GM23338 (cell line): ENCODE data around the gene THAP8. TPM values are rescaled to one million over a fixed set of nuclear protein-coding genes. Genes with fewer than 3 reads are reported as not detected.

Experiments used
- ATAC-seq: fragments of 200-7000 bp; cut with Tn5 transposase; 3 replicates; pipeline ENCODE4 v1.9.1; 2020
- DNase-seq: peaks from one replicate; pipeline ENCODE4 v3.0.0-alpha.2; 2015; ENCODE audit warnings: low spot score
- H2AFZ ChIP-seq: fragments of 200-600 bp; sonication (generic); 2 replicates; pipeline ENCODE4 v1.8.0; 2016; ENCODE audit warnings: antibody characterized with exemption, mild to moderate bottlenecking, moderate library complexity
- H3F3A ChIP-seq: fragments of 200-600 bp; sonication (generic); replicated peaks from 2 replicates; pipeline ENCODE4 v1.8.0; 2017; ENCODE audit warnings: antibody characterized with exemption, mixed run types, low read depth
- H3K27ac ChIP-seq: fragments of 200-600 bp; sonication (generic); 2 replicates; pipeline ENCODE4 v1.6.1; 2016; ENCODE audit warnings: low read depth
- H3K27me3 ChIP-seq: fragments of 200-600 bp; sonication (generic); 2 replicates; pipeline ENCODE4 v1.8.0; 2016; ENCODE audit warnings: mild to moderate bottlenecking, mixed run types, moderate library complexity; ENCODE audit not compliant: insufficient read depth
- H3K36me3 ChIP-seq: fragments of 200-600 bp; sonication (generic); 2 replicates; pipeline ENCODE4 v1.8.0; 2016; ENCODE audit warnings: mild to moderate bottlenecking; ENCODE audit not compliant: insufficient read depth
- H3K4me1 ChIP-seq: fragments of 200-600 bp; sonication (generic); 2 replicates; pipeline ENCODE4 v1.8.0; 2016; ENCODE audit warnings: mild to moderate bottlenecking, moderate library complexity; ENCODE audit not compliant: insufficient read depth
- H3K4me2 ChIP-seq: fragments of 200-600 bp; sonication (generic); 2 replicates; pipeline ENCODE4 v1.7.1; 2017; ENCODE audit warnings: mixed run types
- H3K4me3 ChIP-seq: fragments of 200-600 bp; sonication (generic); 2 replicates; pipeline ENCODE4 v1.6.1; 2016; ENCODE audit warnings: mixed run types
- H3K79me2 ChIP-seq: fragments of 200-600 bp; sonication (generic); replicated peaks from 2 replicates; pipeline ENCODE4 v1.8.0; 2017; ENCODE audit warnings: mild to moderate bottlenecking; ENCODE audit not compliant: insufficient read depth
- H3K9me2 ChIP-seq: fragments of 200-600 bp; sonication (generic); 2 replicates; pipeline ENCODE4 v1.8.0; 2017; ENCODE audit not compliant: insufficient read depth
- H4K20me1 ChIP-seq: fragments of 200-600 bp; sonication (generic); replicated peaks from 2 replicates; pipeline ENCODE4 v1.8.0; 2017; ENCODE audit warnings: mild to moderate bottlenecking; ENCODE audit not compliant: insufficient read depth
- H3K27ac Mint-ChIP-seq: 2 replicates; pipeline ENCODE4 v1.8.0; 2020; ENCODE audit warnings: inconsistent platforms, mild to moderate bottlenecking, moderate library complexity, mixed read lengths
- H3K27me3 Mint-ChIP-seq: 3 replicates; pipeline ENCODE4 v1.8.0; 2022; ENCODE audit warnings: low read depth, mild to moderate bottlenecking, moderate library complexity, mixed read lengths, inconsistent platforms; ENCODE audit not compliant: insufficient read depth, poor library complexity
- H3K36me3 Mint-ChIP-seq: 3 replicates; pipeline ENCODE4 v1.8.0; 2021; ENCODE audit warnings: low read depth, mild to moderate bottlenecking, inconsistent platforms, moderate library complexity, mixed read lengths
- H3K4me1 Mint-ChIP-seq: 3 replicates; pipeline ENCODE4 v1.8.0; 2020; ENCODE audit warnings: mild to moderate bottlenecking, inconsistent platforms, mixed read lengths
- H3K4me3 Mint-ChIP-seq: 3 replicates; pipeline ENCODE4 v1.8.0; 2021; ENCODE audit warnings: moderate library complexity, mild to moderate bottlenecking, inconsistent platforms, mixed read lengths
- H3K9me3 Mint-ChIP-seq: 3 replicates; pipeline ENCODE4 v1.8.0; 2020; ENCODE audit warnings: moderate library complexity, mild to moderate bottlenecking, inconsistent platforms, mixed read lengths
- CREB1 ChIP-seq: fragments of 250-450 bp; sonication (Bioruptor Pico); IDR thresholded peaks from 2 replicates; pipeline ENCODE4 v1.5.0; 2020; ENCODE audit warnings: low read depth, mild to moderate bottlenecking, moderate library complexity
- CTCF ChIP-seq, 2 experiments: fragments of 200-600 bp in 1 of 2; sonication (generic) in 1 of 2; conservative IDR thresholded peaks; 2 replicates each; pipeline versions ENCODE4 v1.5.1 to v1.6.1; 2016 to 2017; ENCODE audit warnings: antibody characterized with exemption in 2 of 2, low read depth in 2 of 2, mild to moderate bottlenecking in 2 of 2, moderate library complexity in 1 of 2
- JUNB ChIP-seq: IDR thresholded peaks from one replicate; pipeline ENCODE4 v1.6.1; 2016; ENCODE audit warnings: antibody characterized with exemption; ENCODE audit not compliant: unreplicated experiment
- POLR2AphosphoS5 ChIP-seq: IDR thresholded peaks from 2 replicates; pipeline ENCODE4 v1.6.1; 2016; ENCODE audit warnings: antibody characterized with exemption, low read depth
- REST ChIP-seq: IDR thresholded peaks from one replicate; pipeline ENCODE4 v1.6.1; 2018; ENCODE audit warnings: antibody characterized with exemption; ENCODE audit not compliant: unreplicated experiment
- STAT1 ChIP-seq: IDR thresholded peaks from one replicate; pipeline ENCODE4 v1.6.1; 2016; ENCODE audit warnings: antibody characterized with exemption; ENCODE audit not compliant: unreplicated experiment
- ZNF114 ChIP-seq: fragments of 250-450 bp; sonication (Bioruptor Pico); IDR thresholded peaks from 2 replicates; pipeline ENCODE4 v1.5.0; 2020; ENCODE audit warnings: mild to moderate bottlenecking, moderate library complexity
- ZNF462 ChIP-seq: fragments of 250-450 bp; sonication (Bioruptor Pico); IDR thresholded peaks from 2 replicates; pipeline ENCODE4 v1.5.0; 2020; ENCODE audit warnings: mild to moderate bottlenecking, moderate library complexity
- polyA plus RNA-seq: library from polyadenylated mRNA; unstranded; fragments of >200 nt; fragmentation: Nextera tagmentation; extraction: Ambion mirVana; gene quantifications from 2 replicates; pipeline ENCODE4 v1.2.1, GENCODE V29; 2016
- total RNA-seq: library from RNA; depleted of rRNA; stranded (reverse); fragments of >200 nt; shearing (Covaris generic); gene quantifications from 2 replicates; pipeline ENCODE4 v1.2.3, GENCODE V29; 2014

Gene THAP8
- total and polyA plus RNA-seq, 2 experiments from 2014 or later, result 12.7 to 13.7 TPM

- no peaks in the 10 kb centered on the region; the same call in 1 of the 2 replicates for H4K20me1 ChIP-seq
- H3K4me1 ChIP-seq, result peaks cover 20% of the 10 kb centered on the region; the same call in 1 of the 2 replicates
- Mint-ChIP-seq H3K4me1 (peaks cover 27% of the 10 kb centered on the region), H3K27me3 (peaks cover 21% of the 10 kb centered on the region), H3K4me3 (peak overlapping the region; percentile 95), H3K9me3 (no peaks in the 10 kb centered on the region; the same call in 2 of the 3 replicates), H3K27ac (0 out of 2 replicates have a peak overlapping the region, but pooled peaks have one; percentile 12), H3K36me3 (peaks cover 20% of the 10 kb centered on the region)
- peak overlapping the region; percentile 83 for H2AFZ ChIP-seq
- ATAC-seq (peak; percentile 63), DNase-seq (peak; percentile 82)
- no peak overlapping the region for H3K27ac ChIP-seq
- H3K79me2 ChIP-seq, result peaks cover 4% of the 10 kb centered on the region
- peak overlapping the region; percentile 85 for H3K4me3 ChIP-seq
- H3K36me3 ChIP-seq, result 0 out of 2 replicates have a peak, but pooled peaks cover 5% of the 10 kb centered on the region
- H3K9me2 ChIP-seq, result no peaks in the 10 kb centered on the region
- H3K27me3 ChIP-seq, result no peaks in the 10 kb centered on the region
- peak overlapping the region; percentile 85 for H3K4me2 ChIP-seq
- no peaks in the 10 kb centered on the region for H3F3A ChIP-seq
- TF ChIP-seq REST, result no peak
- TF ChIP-seq ZNF462 (CRISPR knock-in tag), result no peak
- TF ChIP-seq STAT1, result no peak
- peak; percentile 58; the same call in 1 of the 2 replicates for TF ChIP-seq CREB1 (CRISPR knock-in tag)
- TF ChIP-seq JUNB, result no peak
- TF ChIP-seq POLR2AphosphoS5, result peak; percentile 58
- TF ChIP-seq ZNF114 (CRISPR knock-in tag), result no peak
- TF ChIP-seq CTCF (conservative IDR thresholded peaks at IDR 0.05; ENCODE audit: low read depth in 2 of 2), result no peak
Observed at GRCh38 chr19:36009220-36009619, 44.9 kb downstream of the THAP8 start.
